Kidney epithelial cell (primary cell): ENCODE measurements around the gene LPAR1. TPM values are rescaled to one million over a fixed set of nuclear protein-coding genes. Genes with fewer than 3 reads are reported as not detected.

Experiments used
- DNase-seq: peaks from one replicate; pipeline ENCODE4 v3.0.0-alpha.2; 2010; ENCODE audit warnings: low read depth
- H3K27me3 ChIP-seq: 2 replicates; pipeline ENCODE4 v1.6.0; 2011; ENCODE audit warnings: low read length; ENCODE audit not compliant: control insufficient read depth, insufficient read depth
- H3K36me3 ChIP-seq: 2 replicates; pipeline ENCODE4 v1.5.1; 2011; ENCODE audit warnings: low read length; ENCODE audit not compliant: control insufficient read depth, insufficient read depth
- H3K4me3 ChIP-seq: 2 replicates; pipeline ENCODE4 v1.5.1; 2011; ENCODE audit warnings: low read depth, mild to moderate bottlenecking, control low read depth, low read length
- total RNA-seq: library from RNA; depleted of rRNA; stranded (reverse); fragments of >200 nt; gene quantifications from 2 replicates; pipeline ENCODE4 v1.2.3, GENCODE V29; 2015
- TF ChIP-seq, protein P1 (sequence below): IDR thresholded peaks from 2 replicates; pipeline ENCODE4 v1.5.1; 2011; ENCODE audit warnings: mild to moderate bottlenecking, moderate library complexity, low read length, control low read depth, inconsistent platforms; ENCODE audit not compliant: insufficient read depth, poor library complexity, severe bottlenecking

The LPAR1 gene
- total RNA-seq, 1 donor from 2014 or later: 6.4 TPM

DNA sequence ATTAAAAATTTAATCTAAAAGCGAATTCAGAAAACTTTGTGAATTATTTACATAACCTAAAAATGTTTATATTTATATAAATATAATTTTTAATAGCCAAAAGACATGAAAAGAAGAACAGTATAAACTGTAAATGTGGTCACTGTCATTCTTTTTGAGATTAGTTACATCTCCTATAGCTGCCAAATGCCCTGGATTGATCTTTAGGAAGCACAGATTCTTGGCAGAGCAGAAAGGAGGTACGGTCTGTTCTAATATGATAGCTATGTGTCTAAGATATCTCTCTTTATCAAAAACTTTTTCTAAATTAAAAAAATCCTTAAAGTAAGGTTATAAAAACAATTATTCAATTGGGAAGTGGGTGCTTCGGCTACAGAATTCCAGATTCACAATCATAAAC, 151.0 kb downstream of the LPAR1 start:
- no peak for DNase-seq
- H3K36me3 ChIP-seq: no peaks in the 10 kb centered on the region
- no peak overlapping the region for H3K4me3 ChIP-seq
- TF ChIP-seq, protein P1, sequence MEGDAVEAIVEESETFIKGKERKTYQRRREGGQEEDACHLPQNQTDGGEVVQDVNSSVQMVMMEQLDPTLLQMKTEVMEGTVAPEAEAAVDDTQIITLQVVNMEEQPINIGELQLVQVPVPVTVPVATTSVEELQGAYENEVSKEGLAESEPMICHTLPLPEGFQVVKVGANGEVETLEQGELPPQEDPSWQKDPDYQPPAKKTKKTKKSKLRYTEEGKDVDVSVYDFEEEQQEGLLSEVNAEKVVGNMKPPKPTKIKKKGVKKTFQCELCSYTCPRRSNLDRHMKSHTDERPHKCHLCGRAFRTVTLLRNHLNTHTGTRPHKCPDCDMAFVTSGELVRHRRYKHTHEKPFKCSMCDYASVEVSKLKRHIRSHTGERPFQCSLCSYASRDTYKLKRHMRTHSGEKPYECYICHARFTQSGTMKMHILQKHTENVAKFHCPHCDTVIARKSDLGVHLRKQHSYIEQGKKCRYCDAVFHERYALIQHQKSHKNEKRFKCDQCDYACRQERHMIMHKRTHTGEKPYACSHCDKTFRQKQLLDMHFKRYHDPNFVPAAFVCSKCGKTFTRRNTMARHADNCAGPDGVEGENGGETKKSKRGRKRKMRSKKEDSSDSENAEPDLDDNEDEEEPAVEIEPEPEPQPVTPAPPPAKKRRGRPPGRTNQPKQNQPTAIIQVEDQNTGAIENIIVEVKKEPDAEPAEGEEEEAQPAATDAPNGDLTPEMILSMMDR: no peak
- H3K27me3 ChIP-seq: no peaks in the 10 kb centered on the region

DNA sequence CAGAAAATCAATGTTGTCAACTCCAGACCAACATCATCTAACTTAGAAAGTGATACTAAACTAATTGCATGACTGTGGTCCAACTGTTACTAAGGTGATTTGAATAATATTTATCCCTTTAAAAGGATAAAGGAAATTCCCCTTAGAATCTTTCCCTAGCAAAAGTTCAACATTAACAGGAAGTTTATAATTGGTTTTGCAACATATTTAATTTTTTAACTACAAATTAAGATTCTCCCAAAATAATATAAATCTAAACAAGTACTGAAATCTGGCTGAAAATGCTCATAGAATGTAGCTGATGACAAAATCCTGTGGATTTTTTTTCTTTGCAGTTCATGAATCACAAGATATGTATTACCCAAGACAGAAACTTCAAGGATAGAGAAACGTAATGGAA, 151.4 kb downstream of the LPAR1 start:
- Histone ChIP-seq H3K27me3 (no peaks in the 10 kb centered on the region), H3K36me3 (no peaks in the 10 kb centered on the region), H3K4me3 (no peak overlapping the region)
- TF ChIP-seq, protein P1: no peak
- DNase-seq: no peak

DNA sequence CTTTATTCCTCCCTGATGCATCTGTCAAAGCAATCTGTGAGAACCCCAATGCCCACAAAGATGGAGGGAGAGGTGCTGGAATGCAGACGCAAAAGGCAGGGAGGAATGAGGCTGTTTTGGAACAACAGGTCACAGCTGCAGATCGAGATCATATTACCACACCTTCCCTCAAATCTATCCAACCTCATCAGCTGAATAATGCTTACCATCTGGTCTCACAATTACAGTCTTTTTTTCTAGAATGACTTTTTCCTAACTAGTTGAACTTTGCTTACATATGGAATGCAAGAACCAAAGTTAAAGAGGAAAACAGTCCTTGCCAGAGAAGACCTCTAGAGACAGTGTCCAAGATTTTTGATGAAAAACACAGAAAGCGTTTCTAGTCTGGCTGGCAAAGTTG, 158.1 kb downstream of the LPAR1 start:
- DNase-seq: peak; percentile 7
- no peak overlapping the region for H3K4me3 ChIP-seq
- no peaks in the 10 kb centered on the region for H3K36me3 ChIP-seq
- H3K27me3 ChIP-seq: no peaks in the 10 kb centered on the region
- TF ChIP-seq, protein P1: no peak

DNA sequence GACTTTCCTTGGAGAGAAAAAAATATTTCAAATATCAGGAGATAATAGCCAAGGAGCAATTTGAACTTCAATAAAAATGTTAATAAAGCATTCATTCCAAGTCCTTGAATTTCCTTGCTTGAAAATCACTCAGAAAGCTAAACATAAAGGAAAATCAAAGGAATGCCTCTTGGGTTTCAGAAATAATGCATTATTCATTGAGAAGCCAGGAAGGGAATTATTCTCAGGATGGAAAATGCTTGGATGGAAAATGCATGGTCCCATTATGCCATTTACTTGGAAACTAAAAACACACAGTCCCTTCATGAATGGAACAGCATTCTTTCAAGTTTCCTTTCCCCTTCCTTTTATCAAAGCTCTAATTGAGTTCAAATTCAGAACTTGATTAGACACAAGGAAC, 160.9 kb downstream of the LPAR1 start:
- no peak for DNase-seq
- TF ChIP-seq, protein P1: no peak
- H3K27me3 ChIP-seq: no peaks in the 10 kb centered on the region
- no peak overlapping the region for H3K4me3 ChIP-seq
- no peaks in the 10 kb centered on the region for H3K36me3 ChIP-seq

DNA sequence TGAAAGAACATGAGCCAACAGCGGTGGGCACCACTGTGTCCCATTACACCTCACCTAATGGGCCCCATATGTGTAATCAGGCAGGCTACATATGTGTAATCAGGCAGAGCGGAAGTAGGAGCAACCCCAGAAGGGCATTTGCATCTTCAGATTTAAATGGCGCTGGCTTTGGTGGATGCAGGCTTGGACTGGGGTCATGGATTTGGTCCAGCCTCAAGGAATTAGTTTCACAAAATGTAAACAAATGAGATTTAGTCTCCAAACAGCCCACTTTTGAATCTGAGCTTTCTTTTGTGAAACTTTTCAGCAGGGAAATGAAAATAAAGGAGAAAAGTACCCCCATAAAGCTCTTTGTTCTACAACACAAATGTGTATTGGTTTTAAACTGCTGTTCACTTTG, 161.3 kb downstream of the LPAR1 start:
- no peak for DNase-seq
- H3K27me3 ChIP-seq: no peaks in the 10 kb centered on the region
- TF ChIP-seq, protein P1: no peak
- no peak overlapping the region for H3K4me3 ChIP-seq
- H3K36me3 ChIP-seq: no peaks in the 10 kb centered on the region

DNA sequence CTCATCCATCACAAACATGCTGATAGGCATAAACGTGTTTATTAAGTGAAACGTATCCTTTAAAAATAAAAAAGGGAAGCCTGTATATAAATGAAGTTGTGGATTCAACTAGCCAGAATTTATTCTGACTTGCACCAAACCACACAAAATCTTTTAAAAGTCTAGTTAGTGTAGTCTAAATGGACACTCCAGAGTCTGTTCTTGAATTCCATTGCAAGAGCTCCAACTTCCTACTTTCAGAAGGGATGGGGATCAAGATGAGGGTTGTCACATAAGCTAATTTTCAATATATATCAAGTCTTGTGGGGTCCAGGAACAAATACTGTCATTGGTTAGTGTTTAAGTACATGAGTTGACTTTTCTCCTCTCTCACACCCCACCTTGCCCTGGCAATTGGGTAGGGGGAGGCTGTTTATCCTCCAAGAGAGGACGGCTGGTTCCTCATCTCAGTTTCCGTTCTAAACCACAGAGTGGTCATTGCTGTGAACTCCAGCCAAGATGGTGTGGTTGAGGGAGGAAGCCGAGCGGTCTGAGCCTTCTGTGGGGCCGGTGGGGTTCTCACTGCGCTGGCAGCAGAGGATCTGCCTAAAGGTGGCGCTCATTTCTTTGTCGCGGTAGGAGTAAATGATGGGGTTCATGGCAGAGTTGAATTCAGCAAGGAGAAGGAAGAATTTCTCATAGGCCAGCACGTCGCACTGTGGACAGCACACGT, 163.2 kb downstream of the LPAR1 start:
- TF ChIP-seq, protein P1: no peak
- DNase-seq: no peak
- H3K27me3 ChIP-seq: no peaks in the 10 kb centered on the region
- no peaks in the 10 kb centered on the region for H3K36me3 ChIP-seq
- no peak overlapping the region for H3K4me3 ChIP-seq
